HG03565 (cell line): ENCODE measurements around the gene MTRF1L.

Experiments used
- ATAC-seq: cut with Tn5 transposase; IDR thresholded peaks from one replicate; pipeline ENCODE4 v1.9.1; 2021; ENCODE audit warnings: mild to moderate bottlenecking, moderate library complexity; ENCODE audit not compliant: unreplicated experiment

Gene MTRF1L

GRCh38 chr6:153002613-153003365, at the start of gene MTRF1L:
MTRF1L (minus strand) TSS chr6:153002709; CDS start chr6:153002685, 24 bp downstream.
- ATAC-seq, result peak; percentile 92

- no peak for ATAC-seq
Observed at GRCh38 chr6:153051801-153052200, 49.3 kb upstream of the MTRF1L start.

GRCh38 chr6:153048631-153049030, 46.1 kb upstream of the MTRF1L start:
- no peak for ATAC-seq

- no peak for ATAC-seq
Observed at GRCh38 chr6:153047386-153047785, 44.9 kb upstream of the MTRF1L start.

- no peak for ATAC-seq
Observed at GRCh38 chr6:153045271-153045670, 42.8 kb upstream of the MTRF1L start.

- no peak for ATAC-seq
Observed at GRCh38 chr6:153044295-153044694, 41.8 kb upstream of the MTRF1L start.

GRCh38 chr6:153043719-153044118, 41.2 kb upstream of the MTRF1L start:
- no peak for ATAC-seq

- ATAC-seq, result no peak
Observed at GRCh38 chr6:153038378-153039057, 36.0 kb upstream of the MTRF1L start.

GRCh38 chr6:153034139-153034538, 31.6 kb upstream of the MTRF1L start:
- no peak for ATAC-seq

- ATAC-seq, result no peak
Observed at GRCh38 chr6:153032255-153032882, 29.9 kb upstream of the MTRF1L start.

GRCh38 chr6:153031335-153031955, 28.9 kb upstream of the MTRF1L start:
- ATAC-seq, result no peak

- ATAC-seq, result no peak
Observed at GRCh38 chr6:153028963-153029362, 26.5 kb upstream of the MTRF1L start.

GRCh38 chr6:153028286-153028685, 25.8 kb upstream of the MTRF1L start:
- ATAC-seq, result no peak

- no peak for ATAC-seq
Observed at GRCh38 chr6:153027480-153027879, 25.0 kb upstream of the MTRF1L start.

GRCh38 chr6:153024709-153025017, 22.2 kb upstream of the MTRF1L start:
- no peak for ATAC-seq

- ATAC-seq, result peak; percentile 99
Observed at GRCh38 chr6:153023977-153024708, 21.6 kb upstream of the MTRF1L start.

GRCh38 chr6:153018355-153018754, 15.8 kb upstream of the MTRF1L start:
- ATAC-seq, result no peak

- no peak for ATAC-seq
Observed at GRCh38 chr6:153016846-153017245, 14.3 kb upstream of the MTRF1L start.

- ATAC-seq, result no peak
Observed at GRCh38 chr6:153015094-153015640, 12.7 kb upstream of the MTRF1L start.

- ATAC-seq, result no peak
Observed at GRCh38 chr6:153013438-153013837, 10.9 kb upstream of the MTRF1L start.

- ATAC-seq, result no peak
Observed at GRCh38 chr6:153012856-153013255, 10.3 kb upstream of the MTRF1L start.
